H1 (cell line): Measurements from ENCODE around the gene BRINP3. TPM values are rescaled to one million over a fixed set of nuclear protein-coding genes. Genes with fewer than 3 reads are reported as not detected.

Source experiments
- SIRT6 ChIP-seq: IDR thresholded peaks from one replicate; pipeline ENCODE4 v1.7.1; 2012; ENCODE audit warnings: low read length, inconsistent platforms
- polyA plus RNA-seq, 7 experiments: library from polyadenylated mRNA; depleted of rRNA in 3 of 7; stranded (reverse) in 5 of 7; unstranded in 2 of 7; fragments of >200 nt in 5 of 7; fragments of 200-250 nt in 2 of 7; gene quantifications; 1 replicate in 5 of 7; 2 replicates in 1 of 7; 4 replicates in 1 of 7; pipeline versions ENCODE4 v1.2.1 to v1.2.3, GENCODE V29; 2011 to 2013; ENCODE audit warnings: missing spikeins in 2 of 7, mixed read lengths in 2 of 7
- total RNA-seq: library from RNA; stranded (reverse); fragmentation: NEBNext Ultra II Directional; extraction: Animal tissue kit (Norgen Biotek cat#: 25700); gene quantifications from 2 replicates; pipeline ENCODE4 v1.2.1, GENCODE V29; 2021

Gene BRINP3
- total and polyA plus RNA-seq, 2 of the 8 experiments (the other 6 are each of a cell fraction or from before 2014, with no cell fraction given), result not detected

DNA sequence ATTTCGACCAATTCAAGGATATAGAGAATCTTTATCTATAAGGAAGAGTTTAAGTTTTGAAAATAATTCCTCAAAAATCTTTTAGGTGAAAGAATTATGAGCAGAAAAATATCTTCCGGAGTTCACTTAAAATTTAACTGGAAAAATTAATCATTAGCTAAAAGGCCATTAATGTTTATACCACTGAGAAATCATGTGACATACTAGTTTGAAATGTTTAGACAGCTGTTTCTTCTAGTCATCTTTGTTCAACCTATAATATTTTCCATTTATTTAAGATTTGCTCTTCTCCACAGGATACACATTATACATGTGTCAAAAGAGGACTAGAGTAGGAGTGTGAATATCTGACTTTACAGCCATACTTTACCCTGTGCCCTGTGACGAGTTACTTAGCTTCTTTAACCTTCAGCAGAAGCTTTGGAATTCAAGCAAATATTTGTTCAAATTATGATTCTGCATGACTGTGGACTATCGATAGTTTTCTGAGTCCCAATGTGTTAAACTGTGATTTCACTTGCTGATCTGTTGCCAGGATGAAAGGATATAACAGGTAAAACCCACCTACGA is 374.8 kb downstream of the BRINP3 start (continued):
- TF ChIP-seq SIRT6, result no peak
